HG03571 (cell line): Measurements from ENCODE around the gene AK9.
"Not testable (repeated sequence)": the region's sequence is repeated elsewhere in the genome, so short reads cannot be mapped to it uniquely, and the experiment has no call there.

ENCODE experiments used
- ATAC-seq: cut with Tn5 transposase; IDR thresholded peaks from one replicate; pipeline ENCODE4 v1.9.1; 2021; ENCODE audit not compliant: unreplicated experiment

AK9 gene

GRCh38 chr6:109482905-109483734 lies 207.9 kb downstream of the AK9 start, which contains the start of gene ZBTB24:
Gene ZBTB24 (minus strand): TSS chr6:109483219. CDS start chr6:109482026, 1,193 bp downstream.
- ATAC-seq = peak; percentile 80

- no peak for ATAC-seq
Observed at GRCh38 chr6:109480993-109481480, 210.0 kb downstream of the AK9 start.

- ATAC-seq = no peak
Observed at GRCh38 chr6:109478841-109479624, 212.0 kb downstream of the AK9 start.

GRCh38 chr6:109478222-109478805 lies 212.7 kb downstream of the AK9 start:
- no peak for ATAC-seq

GRCh38 chr6:109477725-109478124 lies 213.3 kb downstream of the AK9 start:
- peak; percentile 52 for ATAC-seq

GRCh38 chr6:109477184-109477583 lies 213.8 kb downstream of the AK9 start:
- no peak for ATAC-seq

- ATAC-seq = no peak
Observed at GRCh38 chr6:109475625-109476024, 215.4 kb downstream of the AK9 start.

- ATAC-seq = no peak
Observed at GRCh38 chr6:109474995-109475394, 216.0 kb downstream of the AK9 start.

GRCh38 chr6:109473120-109473519 lies 217.9 kb downstream of the AK9 start:
- no peak for ATAC-seq

- ATAC-seq = no peak
Observed at GRCh38 chr6:109472132-109472995, 218.6 kb downstream of the AK9 start.

- ATAC-seq = no peak
Observed at GRCh38 chr6:109471105-109471810, 219.7 kb downstream of the AK9 start.

GRCh38 chr6:109469591-109470189 lies 221.3 kb downstream of the AK9 start:
- ATAC-seq = no peak

GRCh38 chr6:109467696-109468095 lies 223.3 kb downstream of the AK9 start:
- ATAC-seq = no peak

GRCh38 chr6:109466212-109466923 lies 224.6 kb downstream of the AK9 start:
- no peak for ATAC-seq

GRCh38 chr6:109465772-109466171 lies 225.2 kb downstream of the AK9 start:
- no peak for ATAC-seq

- no peak for ATAC-seq
Observed at GRCh38 chr6:109461733-109462526, 229.1 kb downstream of the AK9 start.

GRCh38 chr6:109461205-109461604 lies 229.8 kb downstream of the AK9 start:
- ATAC-seq = not testable (repeated sequence)
